ENCODE results near the gene KIRREL1. TPM values are rescaled to one million over a fixed set of nuclear protein-coding genes. Genes with fewer than 3 reads are reported as not detected.

Gene KIRREL1
- total RNA-seq, 4 donors from 2014 or later: 37.4 to 77.1 (median 54.6) TPM

DNA sequence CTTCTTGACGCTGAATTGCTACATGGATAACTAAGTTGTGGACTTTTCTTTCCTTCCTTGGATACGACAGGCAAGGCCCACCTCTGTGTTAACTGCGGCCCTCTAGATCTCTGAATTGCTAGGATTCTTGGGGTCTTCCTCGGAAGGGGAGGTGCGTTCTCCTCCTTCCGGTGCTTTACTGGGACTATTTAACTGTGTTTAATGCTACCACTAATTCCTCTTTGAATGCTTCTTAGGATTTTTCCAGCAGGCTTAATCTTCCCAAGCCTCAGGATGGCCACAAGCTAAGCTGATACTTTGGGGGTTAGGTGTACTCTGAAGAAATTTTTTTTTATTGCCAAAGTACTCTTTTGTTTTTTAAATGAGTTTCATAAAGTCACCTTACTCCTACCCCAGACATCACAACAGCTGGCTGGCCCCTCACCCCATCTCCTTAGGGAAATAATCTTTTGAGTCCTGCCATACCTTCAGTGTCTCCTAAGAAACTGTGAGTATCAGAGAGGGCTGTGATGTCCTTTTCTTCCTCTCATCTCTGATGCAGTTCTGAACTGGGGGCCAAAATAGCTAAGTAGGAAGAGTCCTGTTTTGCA lies 21.4 kb downstream of the KIRREL1 start:
- TF ChIP-seq EP300 (IDR thresholded peaks at IDR 0.05): no peak
- TF ChIP-seq POLR2A (IDR thresholded peaks at IDR 0.05; ENCODE audit: low read depth): no peak
- no peak for TF ChIP-seq POLR2AphosphoS5 (IDR thresholded peaks at IDR 0.05)
- TF ChIP-seq, protein P1, sequence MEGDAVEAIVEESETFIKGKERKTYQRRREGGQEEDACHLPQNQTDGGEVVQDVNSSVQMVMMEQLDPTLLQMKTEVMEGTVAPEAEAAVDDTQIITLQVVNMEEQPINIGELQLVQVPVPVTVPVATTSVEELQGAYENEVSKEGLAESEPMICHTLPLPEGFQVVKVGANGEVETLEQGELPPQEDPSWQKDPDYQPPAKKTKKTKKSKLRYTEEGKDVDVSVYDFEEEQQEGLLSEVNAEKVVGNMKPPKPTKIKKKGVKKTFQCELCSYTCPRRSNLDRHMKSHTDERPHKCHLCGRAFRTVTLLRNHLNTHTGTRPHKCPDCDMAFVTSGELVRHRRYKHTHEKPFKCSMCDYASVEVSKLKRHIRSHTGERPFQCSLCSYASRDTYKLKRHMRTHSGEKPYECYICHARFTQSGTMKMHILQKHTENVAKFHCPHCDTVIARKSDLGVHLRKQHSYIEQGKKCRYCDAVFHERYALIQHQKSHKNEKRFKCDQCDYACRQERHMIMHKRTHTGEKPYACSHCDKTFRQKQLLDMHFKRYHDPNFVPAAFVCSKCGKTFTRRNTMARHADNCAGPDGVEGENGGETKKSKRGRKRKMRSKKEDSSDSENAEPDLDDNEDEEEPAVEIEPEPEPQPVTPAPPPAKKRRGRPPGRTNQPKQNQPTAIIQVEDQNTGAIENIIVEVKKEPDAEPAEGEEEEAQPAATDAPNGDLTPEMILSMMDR (IDR thresholded peaks at IDR 0.05): no peak
- Histone ChIP-seq H3K4me3 (peak overlapping the region in 1 of 4 donors; percentile 15), H3K9me3 (no peaks in the 10 kb centered on the region), H3K36me3 (no peaks in the 10 kb centered on the region), H3K27ac (replicated peaks in 1 of 4) (peak overlapping the region; percentile 68 to 87 (median 80)), H3K27me3 (no peaks in the 10 kb centered on the region), H3K4me1 (peaks cover 64 to 100% (median 98%) of the 10 kb centered on the region in 4 donors)
- no peak for DNase-seq (ENCODE audit: extremely low spot score)
- intact Hi-C loops (cut with DNase I): no loop called here
- 40% methylated on average over 6 of the region's 6 CpGs for WGBS

GRCh38 chr1:158016651-158017335 lies 23.3 kb downstream of the KIRREL1 start:
- H3K4me3 ChIP-seq: no peak overlapping the region
- no peaks in the 10 kb centered on the region for H3K36me3 ChIP-seq
- WGBS: 69% methylated on average over 10 of the region's 10 CpGs
- no peaks in the 10 kb centered on the region for H3K27me3 ChIP-seq
- DNase-seq (ENCODE audit: extremely low spot score): no peak
- H3K4me1 ChIP-seq: peaks cover 71 to 100% (median 98%) of the 10 kb centered on the region in 4 donors
- intact Hi-C loops (cut with DNase I): no loop called here
- no peaks in the 10 kb centered on the region for H3K9me3 ChIP-seq
- H3K27ac ChIP-seq (replicated peaks in 1 of 4): peak overlapping the region; percentile 82 to 85 (median 83)
- no peak for TF ChIP-seq POLR2AphosphoS5 (IDR thresholded peaks at IDR 0.05)
- no peak for TF ChIP-seq POLR2A (IDR thresholded peaks at IDR 0.05; ENCODE audit: low read depth)
- TF ChIP-seq EP300 (IDR thresholded peaks at IDR 0.05): no peak
- TF ChIP-seq, protein P1 (IDR thresholded peaks at IDR 0.05): no peak

GRCh38 chr1:158017800-158018595 lies 24.6 kb downstream of the KIRREL1 start:
- DNase-seq (ENCODE audit: extremely low spot score): no peak
- WGBS: 70% methylated on average over 4 of the region's 4 CpGs
- peaks cover 77 to 100% (median 99%) of the 10 kb centered on the region in 4 donors for H3K4me1 ChIP-seq
- no peaks in the 10 kb centered on the region for H3K9me3 ChIP-seq
- TF ChIP-seq POLR2A (IDR thresholded peaks at IDR 0.05; ENCODE audit: low read depth) (no peak), EP300 (IDR thresholded peaks at IDR 0.05) (no peak), POLR2AphosphoS5 (IDR thresholded peaks at IDR 0.05) (no peak)
- TF ChIP-seq, protein P1 (IDR thresholded peaks at IDR 0.05): no peak
- intact Hi-C loops (cut with DNase I): no loop called here
- H3K36me3 ChIP-seq: no peaks in the 10 kb centered on the region
- H3K4me3 ChIP-seq: no peak overlapping the region
- H3K27me3 ChIP-seq: no peaks in the 10 kb centered on the region
- peak overlapping the region; percentile 82 to 85 (median 83) for H3K27ac ChIP-seq (replicated peaks in 1 of 4)

GRCh38 chr1:158019171-158019868 lies 25.9 kb downstream of the KIRREL1 start:
- no peaks in the 10 kb centered on the region for H3K36me3 ChIP-seq
- H3K9me3 ChIP-seq: no peaks in the 10 kb centered on the region
- WGBS: 53% methylated on average over 4 of the region's 4 CpGs
- TF ChIP-seq POLR2AphosphoS5 (IDR thresholded peaks at IDR 0.05) (peak; percentile 64 to 80), POLR2A (IDR thresholded peaks at IDR 0.05; ENCODE audit: low read depth) (no peak), EP300 (IDR thresholded peaks at IDR 0.05) (no peak)
- TF ChIP-seq, protein P1 (IDR thresholded peaks at IDR 0.05): no peak
- H3K4me1 ChIP-seq: peaks cover 81 to 95% (median 93%) of the 10 kb centered on the region in 4 donors
- DNase-seq (ENCODE audit: extremely low spot score): no peak
- intact Hi-C loops (cut with DNase I): no loop called here
- no peaks in the 10 kb centered on the region for H3K27me3 ChIP-seq
- H3K27ac ChIP-seq (replicated peaks in 1 of 4): peak overlapping the region; percentile 82 to 85 (median 83)
- peak overlapping the region in 3 of 4 donors; percentile 4 to 29 (median 5) for H3K4me3 ChIP-seq

Measured in esophagus muscularis mucosa (tissue), 4 donors.